Lower leg skin (tissue), 4 donors: ENCODE measurements around the gene LRRC32. TPM values are rescaled to one million over a fixed set of nuclear protein-coding genes. Genes with fewer than 3 reads are reported as not detected.

Experiments
- DNase-seq, 2 donors: peaks; one replicate each; pipeline ENCODE4 v3.0.0-alpha.2; 2019; ENCODE audit warnings: low spot score in 2 of 2
- H3K4me3 ChIP-seq: fragments of 200-600 bp; sonication (generic); 2 replicates; pipeline ENCODE4 v1.5.1; 2017; ENCODE audit warnings: mild to moderate bottlenecking, low read depth; ENCODE audit not compliant: poor library complexity, severe bottlenecking
- CTCF ChIP-seq, 3 donors: fragments of 450-650 bp; IDR thresholded peaks; one replicate each; pipeline ENCODE4 v1.5.1; 2016; ENCODE audit warnings: antibody characterized with exemption in 3 of 3, mild to moderate bottlenecking in 3 of 3, moderate library complexity in 2 of 3
- POLR2A ChIP-seq, 2 donors: fragments of 450-650 bp; IDR thresholded peaks; one replicate each; pipeline ENCODE4 v1.6.1; 2016 to 2017; ENCODE audit warnings: antibody characterized with exemption in 2 of 2, mild to moderate bottlenecking in 1 of 2, moderate library complexity in 1 of 2
- WGBS, 2 donors: methylation state at CpG; one replicate each; pipeline ENCODE4 v1.1.5; 2018; 5-methylcytosine and 5-hydroxymethylcytosine counted together
- intact Hi-C: fragments of 100-400 bp; cut with DNase I; formaldehyde crosslinking; loops from one replicate; pipeline ENCODE4 v1.15.0; 2023; ENCODE audit warnings: low total_unique reads
- total RNA-seq, 4 donors: library from RNA; depleted of rRNA; stranded (reverse); fragments of >200 nt; gene quantifications; one replicate each; pipeline ENCODE4 v1.1.0, GENCODE V29; 2016

LRRC32 gene
- total RNA-seq, 4 donors from 2014 or later: 9.0 to 42.5 (median 18.7) TPM

DNA sequence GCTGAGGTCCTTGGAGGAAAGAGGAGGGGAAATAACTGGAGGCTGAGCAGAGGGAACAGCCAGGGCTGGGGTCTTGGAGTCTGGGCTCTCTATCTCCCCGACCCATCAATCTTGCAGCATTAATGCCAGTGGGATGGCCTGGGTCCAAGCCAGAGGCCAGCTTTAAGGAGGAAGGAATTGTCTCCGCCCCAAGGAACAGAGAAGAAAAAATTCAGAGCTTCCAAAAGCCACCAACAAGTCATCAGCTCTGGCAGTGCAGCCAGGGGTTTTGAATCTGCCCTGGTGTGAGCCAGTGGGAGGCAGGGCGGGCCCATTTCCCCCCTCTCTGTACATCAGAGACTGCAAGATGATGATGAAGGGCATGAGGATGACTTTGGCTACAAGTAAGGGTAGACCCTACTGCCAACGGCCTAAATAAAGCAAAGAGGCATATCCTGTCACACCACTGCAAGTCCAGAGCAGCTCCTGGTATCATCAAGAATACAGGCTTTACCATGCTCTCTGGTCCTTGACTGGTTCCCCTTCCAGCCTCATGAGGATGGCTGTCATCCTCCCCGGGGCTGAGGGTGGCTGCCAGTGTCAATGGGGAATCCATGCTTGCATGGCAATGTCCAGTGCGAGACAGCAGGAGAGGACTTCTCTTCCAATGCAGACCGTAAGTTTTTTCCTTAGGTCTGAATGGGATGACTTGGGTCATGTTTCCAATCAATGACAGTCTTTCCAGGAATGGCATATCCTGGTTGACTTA is 34.4 kb downstream of the LRRC32 start:
- DNase-seq: peak in 1 of 2 donors; percentile 68
- H3K4me3 ChIP-seq: no peak overlapping the region
- intact Hi-C loops: no loop called here
- TF ChIP-seq POLR2A (IDR thresholded peaks at IDR 0.05) (no peak), CTCF (IDR thresholded peaks at IDR 0.05) (no peak)
- WGBS, 2 donors: 73 to 77% methylated on average over 7 of the region's 7 CpGs

GRCh38 chr11:76634886-76635285 is 35.7 kb downstream of the LRRC32 start:
- TF ChIP-seq POLR2A (IDR thresholded peaks at IDR 0.05) (no peak), CTCF (IDR thresholded peaks at IDR 0.05) (no peak)
- H3K4me3 ChIP-seq: no peak overlapping the region
- WGBS, 2 donors: 77 to 78% methylated on average over 4 of the region's 4 CpGs
- peak in 1 of 2 donors; percentile 49 for DNase-seq
- intact Hi-C loops: no loop called here

- H3K4me3 ChIP-seq: no peak overlapping the region
- DNase-seq: no peak
- intact Hi-C loops: no loop called here
- WGBS, 2 donors: 93 to 94% methylated on average over 2 of the region's 2 CpGs
- no peak for TF ChIP-seq CTCF (IDR thresholded peaks at IDR 0.05)
- no peak for TF ChIP-seq POLR2A (IDR thresholded peaks at IDR 0.05)
These were observed 38.1 kb downstream of the LRRC32 start for GRCh38 chr11:76632492-76632891.

GRCh38 chr11:76631566-76632308 is 38.8 kb downstream of the LRRC32 start:
- intact Hi-C loops: no loop called here
- 79% methylated on average over 3 of the region's 3 CpGs for WGBS, 2 donors
- DNase-seq: peak in 1 of 2 donors; percentile 37
- TF ChIP-seq CTCF (IDR thresholded peaks at IDR 0.05) (no peak), POLR2A (IDR thresholded peaks at IDR 0.05) (no peak)
- no peak overlapping the region for H3K4me3 ChIP-seq

GRCh38 chr11:76630600-76631281 is 39.8 kb downstream of the LRRC32 start:
- DNase-seq: peak in 1 of 2 donors; percentile 37
- WGBS, 2 donors: 60 to 75% methylated on average over 6 of the region's 6 CpGs
- TF ChIP-seq POLR2A (IDR thresholded peaks at IDR 0.05) (no peak), CTCF (IDR thresholded peaks at IDR 0.05) (no peak)
- intact Hi-C loops: no loop called here
- no peak overlapping the region for H3K4me3 ChIP-seq
